ENCODE results near the gene PPP1R18. TPM values are rescaled to one million over a fixed set of nuclear protein-coding genes. Genes with fewer than 3 reads are reported as not detected.

Gene PPP1R18
- total RNA-seq, 1 experiment from 2014 or later, result 49.9 TPM

DNA sequence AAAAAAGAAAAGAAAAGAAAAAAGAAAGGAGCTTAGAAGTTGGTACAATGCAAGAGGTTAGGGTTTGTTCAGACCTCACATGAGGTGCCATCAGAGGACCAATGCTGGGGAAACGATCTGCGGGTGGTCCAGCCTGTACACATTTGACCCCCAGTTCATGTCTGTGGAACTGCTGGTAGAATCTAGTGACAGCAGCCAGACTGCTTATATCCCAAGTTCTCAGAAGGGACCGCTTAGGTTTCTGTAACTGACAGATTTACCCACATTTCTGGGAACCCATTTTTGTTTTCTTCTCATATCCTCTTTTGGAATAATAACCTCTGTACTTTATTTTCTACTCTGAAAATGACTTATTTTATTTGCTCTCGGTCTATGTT lies 4.7 kb downstream of the PPP1R18 start:
- CTCF ChIA-PET, result no interaction called here
- Histone ChIP-seq H3K4me1 (ENCODE audit: insufficient read depth, low read length) (peaks cover 58% of the 10 kb centered on the region), H3F3A (ENCODE audit: low read length, unreplicated experiment) (no peaks in the 10 kb centered on the region), H3K9me3 (ENCODE audit: low read length) (no peaks in the 10 kb centered on the region), H3K27me3 (ENCODE audit: low read length) (no peaks in the 10 kb centered on the region), H3K4me3 (ENCODE audit: low read length) (peak overlapping the region; percentile 97), H2AFZ (ENCODE audit: low read length) (no peak overlapping the region), H3K9ac (ENCODE audit: low read length) (peak overlapping the region; percentile 80), H3K4me2 (ENCODE audit: low read length) (peak overlapping the region; percentile 87), H3K79me2 (ENCODE audit: low read length) (peaks cover 81% of the 10 kb centered on the region), H3K9me2 (replicated peaks; ENCODE audit: low read length) (no peaks in the 10 kb centered on the region), H3K36me3 (ENCODE audit: low read depth, low read length) (peaks cover 13% of the 10 kb centered on the region), H4K20me1 (ENCODE audit: low read length) (no peaks in the 10 kb centered on the region), H3K27ac (ENCODE audit: low read length) (peak overlapping the region; percentile 89)
- DNase-seq (no peak), ATAC-seq (no peak)
- BruUV-seq (replicated peaks), result no TSS peak
- intact Hi-C loops (cut with micrococcal nuclease), result loop anchor here (1.0 kb wide), 1 partner anchor 41 kb away; no protein-coding TSS in a partner anchor
- TF ChIP-seq EZH2 (IDR thresholded peaks at IDR 0.05; ENCODE audit: low read length, unreplicated experiment), result no peak
- TF ChIP-seq EZH2phosphoT487 (IDR thresholded peaks at IDR 0.05; ENCODE audit: borderline replicate concordance, low read length), result no peak
- POLR2A ChIA-PET (ENCODE audit: unreplicated experiment), result no interaction called here

DNA sequence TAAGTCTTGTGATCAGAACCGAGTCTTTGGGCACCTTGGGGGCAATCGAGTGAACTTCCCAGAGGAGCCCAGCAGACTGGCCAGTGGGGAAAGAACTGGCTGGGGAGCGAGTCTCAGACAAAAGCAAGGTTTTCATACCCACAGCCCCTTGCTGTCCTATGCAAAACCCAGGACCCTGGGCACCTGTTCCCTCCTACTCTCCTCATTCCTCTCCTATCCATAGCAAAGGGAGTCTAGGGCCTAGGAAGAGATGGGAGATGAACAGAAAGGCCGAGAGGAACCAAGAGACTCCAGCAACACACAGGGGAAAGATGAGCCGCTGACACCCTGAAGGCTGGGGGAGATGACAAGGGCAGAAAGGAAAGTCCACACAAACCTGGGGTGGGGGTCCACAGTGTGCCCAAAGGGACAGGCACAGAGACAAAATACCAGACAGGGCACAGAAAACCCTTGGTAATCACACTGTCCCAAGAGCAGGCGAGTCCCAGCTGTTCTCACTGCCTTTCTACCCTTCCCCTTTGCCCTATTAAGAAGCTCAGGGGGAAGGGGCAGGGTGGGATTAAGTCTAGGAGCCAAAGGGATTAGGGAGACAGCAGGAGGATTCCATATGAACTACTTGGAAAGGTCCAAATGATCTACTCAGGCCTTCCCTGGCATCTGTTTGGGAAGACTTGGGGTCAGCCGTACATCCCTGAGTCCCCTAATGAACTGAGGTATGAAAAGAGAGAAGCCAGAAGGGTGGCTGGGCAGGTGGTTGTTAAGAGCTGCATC lies 6.5 kb downstream of the PPP1R18 start:
- intact Hi-C loops (cut with micrococcal nuclease), result no loop called here
- Histone ChIP-seq H2AFZ (ENCODE audit: low read length) (no peak overlapping the region), H3K9me2 (replicated peaks; ENCODE audit: low read length) (no peaks in the 10 kb centered on the region), H3K36me3 (ENCODE audit: low read depth, low read length) (peaks cover 23% of the 10 kb centered on the region), H3K4me3 (ENCODE audit: low read length) (peak overlapping the region; percentile 26; the same call in 1 of the 2 replicates), H3K4me2 (ENCODE audit: low read length) (peak overlapping the region; percentile 87), H3K9me3 (ENCODE audit: low read length) (no peaks in the 10 kb centered on the region), H4K20me1 (ENCODE audit: low read length) (no peaks in the 10 kb centered on the region), H3F3A (ENCODE audit: low read length, unreplicated experiment) (no peaks in the 10 kb centered on the region), H3K27ac (ENCODE audit: low read length) (no peak overlapping the region), H3K9ac (ENCODE audit: low read length) (no peak overlapping the region), H3K79me2 (ENCODE audit: low read length) (peaks cover 64% of the 10 kb centered on the region), H3K27me3 (ENCODE audit: low read length) (no peaks in the 10 kb centered on the region), H3K4me1 (ENCODE audit: insufficient read depth, low read length) (peaks cover 46% of the 10 kb centered on the region)
- BruUV-seq (replicated peaks), result no TSS peak
- ChIA-PET POLR2A (ENCODE audit: unreplicated experiment) (no interaction called here), CTCF (interaction anchor here (0.6 to 1.2 kb wide), 2 partner anchors 15 to 51 kb away, joined by 3 to 8 read pairs; no protein-coding TSS in a partner anchor)
- DNase-seq, result no peak
- no peak for ATAC-seq
- TF ChIP-seq EZH2phosphoT487 (IDR thresholded peaks at IDR 0.05; ENCODE audit: borderline replicate concordance, low read length) (no peak), EZH2 (IDR thresholded peaks at IDR 0.05; ENCODE audit: low read length, unreplicated experiment) (no peak)
- TF ChIP-seq, protein P1, sequence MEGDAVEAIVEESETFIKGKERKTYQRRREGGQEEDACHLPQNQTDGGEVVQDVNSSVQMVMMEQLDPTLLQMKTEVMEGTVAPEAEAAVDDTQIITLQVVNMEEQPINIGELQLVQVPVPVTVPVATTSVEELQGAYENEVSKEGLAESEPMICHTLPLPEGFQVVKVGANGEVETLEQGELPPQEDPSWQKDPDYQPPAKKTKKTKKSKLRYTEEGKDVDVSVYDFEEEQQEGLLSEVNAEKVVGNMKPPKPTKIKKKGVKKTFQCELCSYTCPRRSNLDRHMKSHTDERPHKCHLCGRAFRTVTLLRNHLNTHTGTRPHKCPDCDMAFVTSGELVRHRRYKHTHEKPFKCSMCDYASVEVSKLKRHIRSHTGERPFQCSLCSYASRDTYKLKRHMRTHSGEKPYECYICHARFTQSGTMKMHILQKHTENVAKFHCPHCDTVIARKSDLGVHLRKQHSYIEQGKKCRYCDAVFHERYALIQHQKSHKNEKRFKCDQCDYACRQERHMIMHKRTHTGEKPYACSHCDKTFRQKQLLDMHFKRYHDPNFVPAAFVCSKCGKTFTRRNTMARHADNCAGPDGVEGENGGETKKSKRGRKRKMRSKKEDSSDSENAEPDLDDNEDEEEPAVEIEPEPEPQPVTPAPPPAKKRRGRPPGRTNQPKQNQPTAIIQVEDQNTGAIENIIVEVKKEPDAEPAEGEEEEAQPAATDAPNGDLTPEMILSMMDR (conservative IDR thresholded peaks at IDR 0.05; ENCODE audit: low read depth, low read length), result no peak

DNA sequence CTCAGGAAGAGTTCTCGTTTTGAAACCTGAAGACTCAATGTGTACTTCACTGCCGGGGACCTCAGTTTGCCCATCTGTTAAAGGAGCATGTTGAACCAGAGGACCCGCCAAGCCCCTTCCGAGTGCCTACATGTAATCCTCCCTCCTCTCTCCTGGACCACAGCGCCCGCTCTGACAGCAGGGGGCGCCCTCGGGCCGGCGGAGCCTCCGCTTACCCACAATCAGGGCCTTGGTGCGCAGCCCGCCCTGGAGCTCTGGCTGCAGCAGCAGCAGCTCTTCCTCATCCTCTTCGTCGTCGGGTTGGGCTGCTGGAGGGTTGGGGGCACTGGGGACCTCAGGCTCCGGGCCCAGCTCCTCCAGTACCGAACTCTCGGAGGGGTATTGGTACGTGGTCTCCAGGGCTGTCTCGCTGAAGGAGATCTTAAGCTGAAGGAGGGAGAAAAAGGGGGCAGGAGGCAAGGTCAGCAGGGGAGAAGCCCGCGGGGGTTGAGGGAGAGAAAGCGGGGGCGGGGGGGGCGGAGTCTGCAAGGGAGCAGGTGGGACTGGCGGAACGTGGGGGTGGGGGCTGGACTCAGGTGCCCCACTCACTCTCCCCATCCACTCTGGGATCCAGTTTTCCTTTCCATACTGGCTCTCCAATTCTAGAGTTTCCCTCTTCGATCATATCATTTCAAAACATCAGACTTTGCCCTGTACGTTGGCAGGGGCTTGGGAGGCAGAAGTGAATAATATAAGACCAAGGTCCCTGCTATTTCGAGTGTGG lies 7.3 kb downstream of the PPP1R18 start:
- H3K4me1 ChIP-seq (ENCODE audit: insufficient read depth, low read length), result peaks cover 43% of the 10 kb centered on the region
- peak overlapping the region; percentile 87 for H3K4me2 ChIP-seq (ENCODE audit: low read length)
- intact Hi-C loops (cut with micrococcal nuclease), result no loop called here
- POLR2A ChIA-PET (ENCODE audit: unreplicated experiment), result no interaction called here
- no peaks in the 10 kb centered on the region for H3K9me2 ChIP-seq (replicated peaks; ENCODE audit: low read length)
- ATAC-seq (peak; percentile 16), DNase-seq (peak; percentile 76)
- no peaks in the 10 kb centered on the region for H3K9me3 ChIP-seq (ENCODE audit: low read length)
- no peaks in the 10 kb centered on the region for H3F3A ChIP-seq (ENCODE audit: low read length, unreplicated experiment)
- H3K9ac ChIP-seq (ENCODE audit: low read length), result no peak overlapping the region
- H3K27ac ChIP-seq (ENCODE audit: low read length), result no peak overlapping the region
- H2AFZ ChIP-seq (ENCODE audit: low read length), result no peak overlapping the region
- no peaks in the 10 kb centered on the region for H4K20me1 ChIP-seq (ENCODE audit: low read length)
- H3K27me3 ChIP-seq (ENCODE audit: low read length), result no peaks in the 10 kb centered on the region
- CTCF ChIA-PET, result interaction anchor here (0.5 to 1.2 kb wide), 4 partner anchors 8 to 400 kb away, joined by 3 to 8 read pairs (median 6); no protein-coding TSS in a partner anchor
- BruUV-seq (replicated peaks), result no TSS peak
- H3K36me3 ChIP-seq (ENCODE audit: low read depth, low read length), result peaks cover 23% of the 10 kb centered on the region
- no peak for TF ChIP-seq EZH2phosphoT487 (IDR thresholded peaks at IDR 0.05; ENCODE audit: borderline replicate concordance, low read length)
- TF ChIP-seq, protein P1 (conservative IDR thresholded peaks at IDR 0.05; ENCODE audit: low read depth, low read length), result peak; percentile 97
- H3K79me2 ChIP-seq (ENCODE audit: low read length), result peaks cover 56% of the 10 kb centered on the region
- H3K4me3 ChIP-seq (ENCODE audit: low read length), result peak overlapping the region; percentile 26; the same call in 1 of the 2 replicates

All from PC-3 (cell line).